Measurements from ENCODE around the gene PCYT1B.
"Not testable (repeated sequence)": the region's sequence is repeated elsewhere in the genome, so short reads cannot be mapped to it uniquely, and the experiment has no call there.

The PCYT1B gene

DNA sequence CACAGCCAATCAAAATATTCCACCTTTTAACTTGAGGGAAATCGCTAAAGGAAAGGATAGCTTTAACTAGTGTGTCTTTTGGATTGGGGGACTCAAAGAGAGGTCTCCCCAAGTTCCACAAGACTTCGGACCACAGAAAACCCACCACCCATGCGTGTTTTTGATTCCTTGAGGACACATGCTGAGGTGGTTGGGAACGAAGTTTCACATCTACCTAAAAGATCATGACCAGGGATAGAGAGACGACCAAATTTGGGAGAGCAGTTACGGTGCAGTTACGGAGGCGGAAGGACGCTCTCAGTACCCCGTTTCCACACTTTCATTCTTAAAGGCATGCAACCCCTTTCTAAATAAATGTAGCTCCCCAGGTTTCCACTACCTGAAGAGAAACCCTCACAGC, 1.1 kb downstream of the PCYT1B start:
- no peak for DNase-seq (ENCODE audit: low read depth)

- DNase-seq (ENCODE audit: low read depth) = no peak
Observed at GRCh38 chrX:24643116-24643515, 4.0 kb downstream of the PCYT1B start.

DNA sequence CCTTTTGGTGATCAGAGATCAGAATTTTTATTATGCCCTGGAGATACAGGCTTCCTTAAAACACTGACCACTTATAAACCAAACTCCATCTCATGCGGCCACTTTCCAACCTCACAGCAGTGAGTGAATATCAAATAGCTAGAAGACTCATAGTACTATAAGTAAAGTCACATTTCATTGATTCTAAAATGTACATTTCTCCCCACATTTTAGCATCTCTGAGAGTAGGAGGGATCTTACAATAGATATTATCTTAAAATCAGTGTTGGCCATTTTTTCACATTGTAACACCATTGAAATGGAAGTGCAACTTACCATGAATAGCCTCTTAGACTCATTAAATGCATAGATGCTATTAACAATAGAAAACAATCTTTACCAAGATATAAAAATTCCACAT, 17.4 kb downstream of the PCYT1B start:
- no peak for DNase-seq (ENCODE audit: low read depth)

GRCh38 chrX:24619647-24620046, 27.5 kb downstream of the PCYT1B start:
- no peak for DNase-seq (ENCODE audit: low read depth)

GRCh38 chrX:24610516-24610915, 36.6 kb downstream of the PCYT1B start:
- DNase-seq (ENCODE audit: low read depth) = no peak

- no peak for DNase-seq (ENCODE audit: low read depth)
Observed at GRCh38 chrX:24607616-24608015, 39.5 kb downstream of the PCYT1B start.

DNA sequence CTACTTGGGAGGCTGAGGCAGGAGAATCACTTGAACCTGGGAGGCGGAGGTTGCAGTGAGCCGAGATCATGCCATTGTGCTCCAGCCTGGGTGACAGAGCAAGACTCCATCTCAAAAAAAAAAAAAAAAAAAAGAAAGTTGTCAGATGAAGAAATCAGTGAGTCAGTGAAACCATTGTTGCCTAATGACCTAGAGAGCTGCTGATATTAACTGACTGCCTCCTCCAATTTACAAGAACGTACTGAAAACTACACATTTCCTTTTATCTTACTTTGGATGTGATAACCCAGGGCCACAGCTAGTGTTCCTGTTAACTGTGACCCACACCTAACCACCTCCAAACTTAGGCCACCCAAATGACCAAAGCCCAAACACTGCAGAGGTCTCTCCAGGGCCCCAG, 41.2 kb downstream of the PCYT1B start:
- not testable (repeated sequence) for DNase-seq (ENCODE audit: low read depth)

DNA sequence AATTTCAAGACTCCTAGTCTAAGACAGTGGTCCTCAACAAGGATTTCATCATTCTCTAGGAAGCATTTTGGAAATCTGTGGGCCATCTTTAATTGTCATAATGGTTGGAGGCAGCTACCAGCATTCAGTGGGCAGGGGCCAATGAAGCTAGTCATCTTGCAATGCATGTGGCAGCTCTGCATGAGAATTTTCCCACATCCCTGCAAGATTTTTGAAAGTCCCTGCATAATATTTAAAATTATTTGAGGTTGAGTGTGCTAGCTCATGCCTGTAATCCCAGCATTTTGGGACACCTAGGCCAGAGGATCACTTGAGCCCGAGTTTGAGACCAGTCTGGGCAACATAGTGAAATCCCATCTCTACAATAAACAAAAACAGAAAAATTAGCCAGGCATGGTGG, 44.0 kb downstream of the PCYT1B start:
- DNase-seq (ENCODE audit: low read depth) = no peak

DNA sequence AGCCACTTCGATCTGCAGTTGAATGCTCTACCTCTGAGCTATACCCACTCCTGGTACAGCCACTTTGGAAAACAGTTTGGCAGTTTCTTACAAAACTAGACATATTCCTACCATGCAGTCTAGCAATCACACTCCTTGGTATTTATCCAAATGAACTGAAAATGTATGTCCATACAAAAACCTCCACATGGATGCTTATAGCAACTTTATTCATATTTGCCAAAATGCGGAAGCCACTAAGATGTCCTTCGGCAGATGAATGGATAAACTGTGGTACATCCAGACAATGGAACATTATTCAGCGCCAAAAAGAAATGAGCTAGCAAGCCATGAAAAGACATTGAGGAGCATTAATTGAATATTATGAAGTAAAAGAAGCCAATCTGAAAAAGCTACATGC, 45.3 kb downstream of the PCYT1B start:
- no peak for DNase-seq (ENCODE audit: low read depth)

- DNase-seq (ENCODE audit: low read depth) = no peak
Observed at GRCh38 chrX:24594501-24594900, 52.6 kb downstream of the PCYT1B start.

- DNase-seq (ENCODE audit: low read depth) = no peak
Observed at GRCh38 chrX:24590111-24590510, 57.0 kb downstream of the PCYT1B start.

DNA sequence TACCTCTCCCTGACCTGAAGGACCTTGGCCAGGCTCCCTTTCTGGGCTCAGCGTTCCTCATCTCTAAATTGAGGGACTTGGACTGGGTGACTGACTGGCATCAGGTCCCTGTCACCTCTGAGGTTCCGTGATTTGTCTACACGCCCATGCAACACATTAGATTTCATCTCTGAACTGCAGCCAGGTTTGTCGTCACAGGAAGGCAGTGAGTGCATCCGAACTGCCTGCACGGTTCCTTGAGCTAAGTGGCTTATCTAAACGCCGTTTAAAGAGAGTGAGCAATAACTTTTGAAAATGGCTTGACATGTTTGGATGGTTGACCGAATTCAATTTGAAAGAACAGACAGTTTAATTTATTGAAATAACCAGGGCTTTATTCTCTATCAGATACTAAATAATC, 70.1 kb downstream of the PCYT1B start:
- DNase-seq (ENCODE audit: low read depth) = no peak

DNA sequence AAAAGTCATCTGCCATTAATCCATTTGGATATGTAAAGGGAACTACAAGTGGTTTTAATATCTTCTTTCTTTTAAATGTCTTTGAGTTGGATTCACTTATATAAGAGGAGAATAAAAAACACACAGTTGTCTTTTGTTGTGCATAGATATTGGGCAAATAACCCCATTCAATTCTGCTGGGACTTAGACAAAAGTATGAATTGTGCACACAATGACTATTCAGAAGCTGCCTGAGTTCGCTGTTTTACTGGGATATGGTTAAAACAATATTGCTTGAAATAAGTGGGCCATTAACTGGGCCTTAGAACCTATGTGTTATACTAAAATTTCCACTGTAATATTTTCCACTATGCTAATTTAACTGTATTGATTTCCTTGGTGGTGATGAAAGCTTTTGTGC, 71.7 kb downstream of the PCYT1B start:
- no peak for DNase-seq (ENCODE audit: low read depth)

DNA sequence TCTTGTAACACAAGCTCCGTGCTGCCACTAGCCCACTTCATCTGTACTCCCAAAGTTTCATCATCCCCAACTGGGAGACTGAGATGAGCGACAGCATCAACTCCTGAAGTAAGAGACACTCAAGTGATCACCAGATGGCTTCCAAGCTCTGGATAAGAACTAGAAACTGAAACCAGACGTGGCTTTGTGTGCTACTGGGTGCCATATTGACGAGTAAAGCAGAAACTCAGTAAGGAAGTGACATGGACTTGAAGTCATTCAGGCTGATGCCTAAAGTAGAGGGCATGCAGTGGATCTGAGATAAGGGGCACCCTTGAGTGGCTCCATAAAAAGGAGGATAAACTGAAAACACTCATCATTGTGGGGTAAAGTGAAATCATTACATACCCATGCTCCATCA, 72.4 kb downstream of the PCYT1B start:
- DNase-seq (ENCODE audit: low read depth) = no peak

DNA sequence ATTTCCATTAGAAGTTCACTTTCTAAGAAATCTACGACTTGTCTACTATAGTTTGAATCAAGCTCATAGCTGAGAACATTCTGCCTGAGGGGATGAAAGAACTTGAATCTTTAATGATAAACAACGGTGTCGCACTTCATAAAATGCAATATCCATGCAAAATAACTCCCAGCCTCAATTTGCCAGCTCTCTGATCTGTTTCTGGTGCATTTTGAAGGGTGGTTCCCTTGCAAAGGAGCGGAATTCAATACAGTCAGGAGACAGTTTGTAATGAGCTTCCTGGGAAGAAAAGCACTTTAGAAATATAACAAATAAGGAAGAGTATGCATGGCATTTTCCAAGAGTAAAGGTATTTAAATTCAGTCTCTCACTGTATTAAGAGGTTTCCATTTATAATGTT, 80.0 kb downstream of the PCYT1B start:
- no peak for DNase-seq (ENCODE audit: low read depth)

DNA sequence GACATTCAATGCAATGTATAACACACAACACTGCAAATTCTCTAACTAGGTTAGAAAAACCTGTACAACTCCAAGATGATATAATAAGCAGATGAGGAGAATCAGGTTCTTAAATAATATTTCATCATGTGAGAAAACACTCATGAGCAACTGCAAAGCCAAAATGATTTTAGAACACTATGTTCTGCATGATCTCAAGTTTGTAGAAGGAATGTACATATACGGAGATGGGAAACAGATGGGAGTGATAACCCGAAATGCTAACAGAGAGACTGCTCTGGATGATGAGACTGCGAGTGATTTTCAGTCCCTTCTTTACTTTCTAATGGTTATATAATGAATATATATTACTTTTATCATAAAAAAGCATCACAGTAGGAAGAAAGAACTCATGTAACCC, 80.9 kb downstream of the PCYT1B start:
- DNase-seq (ENCODE audit: low read depth) = no peak

GRCh38 chrX:24563291-24564010, 83.7 kb downstream of the PCYT1B start:
- DNase-seq (ENCODE audit: low read depth) = no peak

- no peak for DNase-seq (ENCODE audit: low read depth)
Observed at GRCh38 chrX:24561121-24561520, 86.0 kb downstream of the PCYT1B start.

DNA sequence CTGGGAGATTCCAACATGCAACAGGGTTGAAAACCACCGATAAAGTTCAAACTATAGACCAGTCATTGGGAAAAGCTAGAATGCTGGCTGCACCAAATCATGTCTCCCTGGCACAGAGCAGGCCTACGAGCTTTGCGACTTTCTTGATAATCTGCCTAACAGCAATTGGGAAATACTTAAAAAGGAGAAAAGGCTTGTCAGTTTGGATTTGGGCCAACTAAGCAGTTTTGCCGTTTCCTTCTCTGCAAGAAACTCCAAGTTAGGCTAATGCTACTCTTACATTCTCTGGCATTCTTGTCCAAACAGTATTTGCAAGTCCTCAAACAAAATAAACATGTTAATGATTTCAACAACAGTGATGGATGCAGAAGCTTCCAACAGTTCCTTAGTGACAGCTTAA, 94.1 kb downstream of the PCYT1B start:
- no peak for DNase-seq (ENCODE audit: low read depth)

- no peak for DNase-seq (ENCODE audit: low read depth)
Observed at GRCh38 chrX:24550166-24550565, 97.0 kb downstream of the PCYT1B start.

GRCh38 chrX:24547961-24548360, 99.2 kb downstream of the PCYT1B start:
- DNase-seq (ENCODE audit: low read depth) = no peak

DNA sequence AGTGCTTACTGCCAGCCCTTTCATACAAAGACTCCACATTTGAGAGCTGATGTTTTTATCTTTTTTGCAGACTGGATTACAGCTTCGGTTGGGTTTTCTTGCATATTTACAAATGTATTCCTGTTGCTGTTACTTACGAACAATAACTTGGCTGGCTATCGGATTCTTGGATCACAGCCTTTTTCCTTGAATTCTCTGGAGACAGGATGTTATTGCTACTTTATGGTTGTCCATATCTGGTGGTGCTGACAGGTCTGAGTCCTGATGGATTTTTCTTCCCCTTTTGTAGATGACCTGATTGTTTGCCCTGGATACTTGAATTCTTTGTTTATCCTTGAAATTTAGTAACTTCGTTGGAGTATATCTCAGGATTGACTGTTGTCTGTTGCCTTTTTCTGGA, 104.4 kb downstream of the PCYT1B start:
- DNase-seq (ENCODE audit: low read depth) = no peak

DNA sequence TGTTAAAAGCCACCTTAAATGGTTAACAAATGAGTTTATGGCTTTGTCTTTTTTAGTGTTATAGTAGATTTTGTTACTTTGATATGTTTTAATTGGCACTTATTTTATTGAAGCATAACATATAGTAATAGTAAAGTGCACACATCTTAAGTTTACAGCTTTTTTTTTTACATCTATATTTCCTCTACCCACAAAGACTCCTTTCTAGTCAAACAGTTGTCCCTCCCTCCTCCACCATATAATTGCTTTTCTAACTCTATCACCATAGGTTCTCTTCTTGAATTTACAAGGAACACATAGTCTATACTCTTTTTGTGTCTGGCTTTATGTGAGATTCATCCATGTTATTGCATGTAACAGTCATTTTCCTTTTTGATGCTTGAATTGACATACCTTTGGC, 110.6 kb downstream of the PCYT1B start:
- DNase-seq (ENCODE audit: low read depth) = no peak

GRCh38 chrX:24528605-24529004, 118.5 kb downstream of the PCYT1B start:
- DNase-seq (ENCODE audit: low read depth) = no peak

- DNase-seq (ENCODE audit: low read depth) = no peak
Observed at GRCh38 chrX:24526616-24527015, 120.5 kb downstream of the PCYT1B start.

Data from stimulated activated CD8-positive, alpha-beta memory T cell treated with anti-CD3 and anti-CD28 coated beads, Interleukin-12 subunit alpha, Interleukin-12 subunit beta, amount 100 ng/mL, for 4 hours (primary cell).